Motor neuron (in vitro differentiated cells): ENCODE measurements around the gene MFAP2. TPM values are rescaled to one million over a fixed set of nuclear protein-coding genes. Genes with fewer than 3 reads are reported as not detected.

Experiments
- ATAC-seq, 8 experiments: fragments of 200-7000 bp; cut with Tn5 transposase; replicated peaks in 6 of 8; 2 replicates each; pipeline ENCODE4 v1.8.0; 2021; ENCODE audit warnings: mild to moderate bottlenecking in 8 of 8, moderate library complexity in 8 of 8
- H3K27ac ChIP-seq, 2 donors: fragments of 250-450 bp; sonication (Bioruptor Pico); 2 replicates each; pipeline ENCODE4 v1.9.0; 2021; ENCODE audit warnings: antibody characterized with exemption in 2 of 2, mild to moderate bottlenecking in 2 of 2, moderate library complexity in 1 of 2
- H3K4me1 ChIP-seq, 2 donors: fragments of 250-450 bp; sonication (Bioruptor Pico); replicated peaks in 1 of 2; 2 replicates each; pipeline ENCODE4 v1.6.1; 2021; ENCODE audit warnings: antibody characterized with exemption in 2 of 2, mild to moderate bottlenecking in 2 of 2, moderate library complexity in 1 of 2
- H3K4me3 ChIP-seq, 5 donors: fragments of 250-450 bp; sonication (Bioruptor Pico); 2 replicates each; pipeline ENCODE4 v1.9.0; 2021; ENCODE audit warnings: antibody characterized with exemption in 5 of 5, mild to moderate bottlenecking in 5 of 5, moderate library complexity in 4 of 5
- WGBS, 10 experiments: fragments of 450-650 bp; shearing (Covaris generic); methylation state at CpG; one replicate each; pipeline ENCODE4 v1.0.0; 2022; 5-methylcytosine and 5-hydroxymethylcytosine counted together
- in situ Hi-C, 9 experiments: fragments of 400-800 bp; cut with MboI; loops; one replicate each; pipeline ENCODE4 v1.15.0; 2021; ENCODE audit warnings: low sequenced_read_pairs in 9 of 9, low pct_unique_long_range_greater_than_20kb in 2 of 9; ENCODE audit not compliant: unreplicated experiment in 9 of 9
- total RNA-seq, 8 experiments: library from RNA; unstranded; fragments of 300-600 nt; gene quantifications; 2 replicates each; pipeline versions ENCODE4 v1.2.3 to v1.2.4, GENCODE V29; 2022

The MFAP2 gene
- total RNA-seq, 8 experiments from 2014 or later = 8.8 to 144 (median 23.7) TPM

- in situ Hi-C loops = no loop called here
- 55 to 90% (median 72%) methylated on average over 2 to 12 of the region's 14 CpGs; no CpG with 5 or more reads in 2 of the 10 experiments for WGBS, 10 experiments
- H3K4me1 ChIP-seq = peaks cover 29 to 54% of the 10 kb centered on the region in 2 donors
- ATAC-seq = peak in 3 of 8 experiments; percentile 27 to 36 (median 31)
- peak overlapping the region; percentile 41 to 70 for H3K27ac ChIP-seq
- no peak overlapping the region for H3K4me3 ChIP-seq
Observed at GRCh38 chr1:16927256-16927655, 53.2 kb downstream of the MFAP2 start.

GRCh38 chr1:16926491-16927073 is 53.8 kb downstream of the MFAP2 start:
- Histone ChIP-seq H3K27ac (peak overlapping the region; percentile 41 to 70), H3K4me3 (no peak overlapping the region), H3K4me1 (peaks cover 34 to 61% of the 10 kb centered on the region in 2 donors)
- in situ Hi-C loops = no loop called here
- peak in 7 of 8 experiments; percentile 14 to 82 (median 76) for ATAC-seq
- 9 to 68% (median 31%) methylated on average over 2 to 10 of the region's 10 CpGs; no CpG with 5 or more reads in 2 of the 10 experiments for WGBS, 10 experiments

- Histone ChIP-seq H3K4me3 (no peak overlapping the region), H3K27ac (peak overlapping the region; percentile 9 to 47)
Observed at GRCh38 chr1:16925635-16926490, 54.6 kb downstream of the MFAP2 start.

GRCh38 chr1:16924919-16925477 is 55.4 kb downstream of the MFAP2 start:
- Histone ChIP-seq H3K27ac (no peak overlapping the region), H3K4me1 (peaks cover 40 to 63% of the 10 kb centered on the region in 2 donors), H3K4me3 (no peak overlapping the region)
- in situ Hi-C loops = no loop called here
- WGBS, 10 experiments = 50 to 82% (median 80%) methylated on average over 4 to 8 of the region's 13 CpGs; no CpG with 5 or more reads in 4 of the 10 experiments
- peak in 2 of 8 experiments; percentile 8 to 11 for ATAC-seq

More at GRCh38 chr1:16925635-16926490, 54.6 kb downstream of the MFAP2 start:
- 40 to 100% (median 87%) methylated on average over 1 to 12 of the region's 13 CpGs; no CpG with 5 or more reads in 2 of the 10 experiments for WGBS, 10 experiments
- in situ Hi-C loops = no loop called here
- H3K4me1 ChIP-seq = peaks cover 40 to 66% of the 10 kb centered on the region in 2 donors
- ATAC-seq = peak in 2 of 8 experiments; percentile 67 to 69

Other genes starting within 250 kb of the MFAP2 start
- gene RNU1-4, start 240.1 kb downstream of the MFAP2 start, total RNA-seq = over 10,000 TPM; 10,501 to 35,099 (median 17,750) TPM
- over 10,000 TPM; 10,501 to 35,099 (median 17,750) TPM for gene RNU1-2, start 84.6 kb downstream of the MFAP2 start, total RNA-seq
- 10 to 100 TPM; 10.3 to 30.4 (median 15.6) TPM for gene CROCC, start 58.7 kb downstream of the MFAP2 start, total RNA-seq
- 10 to 100 TPM; 32.2 to 80.0 (median 55.8) TPM for gene ATP13A2, start 31.3 kb upstream of the MFAP2 start, total RNA-seq
- 100 to 1,000 TPM in 3 of 8 experiments, 10 to 100 TPM in 5; 75.1 to 161 (median 96.1) TPM for gene SDHB, start 73.4 kb upstream of the MFAP2 start, total RNA-seq
- 1 to 10 TPM in 7 of 8 experiments, under 1 TPM in 1; 0.92 to 5.3 (median 2.0) TPM for gene PADI2, start 138.8 kb upstream of the MFAP2 start, total RNA-seq
- gene PADI1, start 224.5 kb upstream of the MFAP2 start, total RNA-seq = 1 to 10 TPM in 2 of 8 experiments, under 1 TPM in 5, not detected in 1; 0.05 to 1.1 (median 0.29) TPM